ENCODE measurements around the gene HCCS.
A peak's percentile ranks its signal among the peaks of the same experiment; 100 is the strongest.

DNA sequence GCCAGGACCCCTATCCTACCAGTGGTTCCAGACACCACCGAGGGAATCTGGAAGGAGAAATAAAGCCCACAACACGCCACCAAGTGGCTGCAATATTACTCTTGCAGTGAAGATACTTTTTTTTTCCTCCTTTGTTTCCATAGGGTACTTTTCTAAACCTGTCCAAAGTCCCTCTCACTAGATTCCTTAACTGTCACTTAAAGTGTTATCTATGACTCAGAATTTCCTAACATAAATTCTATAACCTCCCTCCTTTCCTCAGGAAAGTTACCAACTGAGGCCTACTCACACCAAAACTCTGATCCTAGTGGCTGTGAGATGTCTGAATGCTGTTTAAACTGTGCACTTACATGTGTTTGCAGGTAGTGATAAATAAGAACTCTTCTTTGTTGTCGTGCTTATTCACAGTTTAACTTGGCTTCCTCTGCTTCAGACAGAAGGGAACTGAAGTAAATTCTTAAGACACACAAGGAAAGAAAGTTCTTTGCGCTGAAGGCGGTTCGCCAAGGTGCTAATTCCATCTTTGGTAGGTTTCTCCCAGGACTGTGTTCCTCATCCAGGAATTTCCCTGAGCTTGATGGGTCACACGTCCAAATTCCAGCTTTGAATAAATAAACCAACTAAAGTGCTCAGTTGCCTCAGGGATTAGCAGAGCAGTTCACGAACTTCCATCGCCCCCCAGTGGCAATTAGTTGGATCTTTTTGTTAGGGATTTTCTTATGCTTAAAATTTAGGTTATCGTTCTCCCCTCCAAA is 10.7 kb upstream of the HCCS start:
- TF ChIP-seq, protein P1, sequence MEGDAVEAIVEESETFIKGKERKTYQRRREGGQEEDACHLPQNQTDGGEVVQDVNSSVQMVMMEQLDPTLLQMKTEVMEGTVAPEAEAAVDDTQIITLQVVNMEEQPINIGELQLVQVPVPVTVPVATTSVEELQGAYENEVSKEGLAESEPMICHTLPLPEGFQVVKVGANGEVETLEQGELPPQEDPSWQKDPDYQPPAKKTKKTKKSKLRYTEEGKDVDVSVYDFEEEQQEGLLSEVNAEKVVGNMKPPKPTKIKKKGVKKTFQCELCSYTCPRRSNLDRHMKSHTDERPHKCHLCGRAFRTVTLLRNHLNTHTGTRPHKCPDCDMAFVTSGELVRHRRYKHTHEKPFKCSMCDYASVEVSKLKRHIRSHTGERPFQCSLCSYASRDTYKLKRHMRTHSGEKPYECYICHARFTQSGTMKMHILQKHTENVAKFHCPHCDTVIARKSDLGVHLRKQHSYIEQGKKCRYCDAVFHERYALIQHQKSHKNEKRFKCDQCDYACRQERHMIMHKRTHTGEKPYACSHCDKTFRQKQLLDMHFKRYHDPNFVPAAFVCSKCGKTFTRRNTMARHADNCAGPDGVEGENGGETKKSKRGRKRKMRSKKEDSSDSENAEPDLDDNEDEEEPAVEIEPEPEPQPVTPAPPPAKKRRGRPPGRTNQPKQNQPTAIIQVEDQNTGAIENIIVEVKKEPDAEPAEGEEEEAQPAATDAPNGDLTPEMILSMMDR (IDR thresholded peaks at IDR 0.05 in 2 of 3, conservative IDR thresholded peaks at IDR 0.05 in 1 of 3; ENCODE audit: borderline replicate concordance in 1 of 3, insufficient read depth in 1 of 3, low read depth in 2 of 3, low read length in 2 of 3): peak in 2 of 3 experiments; percentile 27 to 45; a peak in 4 of 6 replicates
- TF ChIP-seq JUND (IDR thresholded peaks at IDR 0.05): no peak
- TF ChIP-seq YY1 (IDR thresholded peaks at IDR 0.05; ENCODE audit: extremely low read depth, insufficient replicate concordance, low read depth, low read length): no peak
- TF ChIP-seq POLR2A (IDR thresholded peaks at IDR 0.05; ENCODE audit: borderline replicate concordance, extremely low read depth, insufficient read depth, insufficient read length): no peak
- no peak for TF ChIP-seq ZFX (IDR thresholded peaks at IDR 0.05)
- TF ChIP-seq POLR2AphosphoS5 (IDR thresholded peaks at IDR 0.05; ENCODE audit: low read depth, low read length): no peak
- TF ChIP-seq ZNF274 (IDR thresholded peaks at IDR 0.05; ENCODE audit: low read depth, low read length): no peak
- TF ChIP-seq SRF (IDR thresholded peaks at IDR 0.05; ENCODE audit: low read depth): no peak
- TF ChIP-seq EZH2phosphoT487 (IDR thresholded peaks at IDR 0.05; ENCODE audit: borderline replicate concordance): no peak
- peak; percentile 55 for TF ChIP-seq RAD21 (IDR thresholded peaks at IDR 0.05; ENCODE audit: low read depth)
